ENCODE data around the gene TSG101. TPM values are rescaled to one million over a fixed set of nuclear protein-coding genes. Genes with fewer than 3 reads are reported as not detected.

TSG101 gene, protein sequence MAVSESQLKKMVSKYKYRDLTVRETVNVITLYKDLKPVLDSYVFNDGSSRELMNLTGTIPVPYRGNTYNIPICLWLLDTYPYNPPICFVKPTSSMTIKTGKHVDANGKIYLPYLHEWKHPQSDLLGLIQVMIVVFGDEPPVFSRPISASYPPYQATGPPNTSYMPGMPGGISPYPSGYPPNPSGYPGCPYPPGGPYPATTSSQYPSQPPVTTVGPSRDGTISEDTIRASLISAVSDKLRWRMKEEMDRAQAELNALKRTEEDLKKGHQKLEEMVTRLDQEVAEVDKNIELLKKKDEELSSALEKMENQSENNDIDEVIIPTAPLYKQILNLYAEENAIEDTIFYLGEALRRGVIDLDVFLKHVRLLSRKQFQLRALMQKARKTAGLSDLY
- 10 to 100 TPM; 60.6 to 71.1 (median 64.9) TPM for total RNA-seq
- long read RNA-seq, donor 1, transcript TSG101-201 (10 exons, 1,824 nt): major isoform, 59 of 67 reads
- long read RNA-seq, donor 1, partial matches to known transcripts: 2 of 67 reads
- long read RNA-seq, donor 1, other reads (novel, unspliced or antisense): 6 of 67 reads
- long read RNA-seq, donor 2, transcript TSG101-201 (10 exons, 1,824 nt): major isoform, 95 of 113 reads
- long read RNA-seq, donor 2, partial matches to known transcripts: 8 of 113 reads
- long read RNA-seq, donor 2, other reads (novel, unspliced or antisense): 10 of 113 reads

DNA sequence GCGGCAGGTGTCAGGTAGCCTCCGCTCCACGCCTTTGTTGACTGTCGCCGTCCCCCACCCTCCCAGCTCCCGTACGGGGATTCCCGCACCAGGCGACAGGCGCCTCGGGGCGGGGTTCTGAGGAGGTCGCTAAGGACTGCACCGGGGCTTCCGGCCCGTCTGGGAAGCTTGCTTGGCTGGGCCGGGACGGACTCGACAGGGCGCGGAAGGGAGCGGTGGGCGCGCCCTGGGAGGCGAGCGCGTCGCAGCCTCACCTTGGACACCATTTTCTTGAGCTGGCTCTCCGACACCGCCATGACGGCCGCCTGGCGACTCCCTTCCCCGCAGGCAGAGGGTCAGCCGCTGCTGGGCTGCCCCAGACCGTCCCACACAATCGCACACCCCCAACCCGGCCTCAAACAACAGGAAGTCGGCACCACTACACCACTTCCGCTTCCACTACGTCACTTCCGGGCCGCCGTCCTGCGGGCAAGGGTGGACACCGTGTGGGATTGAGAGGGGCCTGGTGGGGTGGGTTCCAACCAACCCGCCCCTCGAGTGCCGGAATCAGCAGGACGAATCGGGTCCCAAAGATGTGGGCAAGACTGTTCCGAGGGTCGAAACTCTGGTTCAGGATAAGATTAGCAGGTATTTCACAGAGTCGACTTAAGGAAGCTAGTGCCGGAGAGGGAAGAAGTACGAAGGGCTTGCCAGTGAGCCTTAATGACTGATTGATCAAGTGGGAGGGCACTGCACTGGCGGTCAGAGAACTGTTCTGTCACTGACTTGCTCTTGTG, at the start of gene TSG101:
TSG101 (minus strand) TSS at position 422 of the 776 bp plus-strand sequence; CDS start at position 296, 126 bp downstream.
- peaks cover 25% of the 10 kb centered on the region for H3K4me1 ChIP-seq (ENCODE audit: low read depth)
- TF ChIP-seq, protein P1, sequence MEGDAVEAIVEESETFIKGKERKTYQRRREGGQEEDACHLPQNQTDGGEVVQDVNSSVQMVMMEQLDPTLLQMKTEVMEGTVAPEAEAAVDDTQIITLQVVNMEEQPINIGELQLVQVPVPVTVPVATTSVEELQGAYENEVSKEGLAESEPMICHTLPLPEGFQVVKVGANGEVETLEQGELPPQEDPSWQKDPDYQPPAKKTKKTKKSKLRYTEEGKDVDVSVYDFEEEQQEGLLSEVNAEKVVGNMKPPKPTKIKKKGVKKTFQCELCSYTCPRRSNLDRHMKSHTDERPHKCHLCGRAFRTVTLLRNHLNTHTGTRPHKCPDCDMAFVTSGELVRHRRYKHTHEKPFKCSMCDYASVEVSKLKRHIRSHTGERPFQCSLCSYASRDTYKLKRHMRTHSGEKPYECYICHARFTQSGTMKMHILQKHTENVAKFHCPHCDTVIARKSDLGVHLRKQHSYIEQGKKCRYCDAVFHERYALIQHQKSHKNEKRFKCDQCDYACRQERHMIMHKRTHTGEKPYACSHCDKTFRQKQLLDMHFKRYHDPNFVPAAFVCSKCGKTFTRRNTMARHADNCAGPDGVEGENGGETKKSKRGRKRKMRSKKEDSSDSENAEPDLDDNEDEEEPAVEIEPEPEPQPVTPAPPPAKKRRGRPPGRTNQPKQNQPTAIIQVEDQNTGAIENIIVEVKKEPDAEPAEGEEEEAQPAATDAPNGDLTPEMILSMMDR (IDR thresholded peaks at IDR 0.05): no peak
- H3K9me3 ChIP-seq: no peaks in the 10 kb centered on the region
- intact Hi-C loops (cut with DNase I, micrococcal nuclease): no loop called here
- H3K36me3 ChIP-seq (ENCODE audit: low read depth): no peaks in the 10 kb centered on the region
- H3K4me3 ChIP-seq: peak within 1 kb of the TSS; percentile 67
- peak; percentile 97 for ATAC-seq
- peak; percentile 96 to 97 (median 96) for DNase-seq

DNA sequence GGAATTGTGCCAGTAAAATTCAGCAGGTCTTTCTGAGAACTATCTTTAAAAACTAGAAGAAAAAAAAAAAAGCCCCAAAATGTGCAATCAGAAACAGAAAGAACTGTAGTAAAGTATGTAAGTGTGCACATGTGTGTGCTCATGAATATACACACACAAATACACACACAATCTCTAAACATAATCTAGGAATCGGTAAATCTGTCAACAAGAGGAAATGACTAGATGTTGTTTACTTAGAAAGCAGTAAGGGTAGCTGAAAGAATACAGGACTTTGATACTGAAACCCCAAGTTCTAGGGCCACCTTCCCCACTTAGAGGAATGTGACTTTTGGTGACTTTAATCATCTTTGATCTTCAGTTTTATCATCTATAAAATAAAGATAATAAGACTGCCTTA, 48.6 kb upstream of the TSG101 start:
- Histone ChIP-seq H3K9me3 (no peaks in the 10 kb centered on the region), H3K4me1 (ENCODE audit: low read depth) (peaks cover 8% of the 10 kb centered on the region), H3K36me3 (ENCODE audit: low read depth) (no peaks in the 10 kb centered on the region), H3K4me3 (no peak overlapping the region)
- no peak for DNase-seq
- ATAC-seq: no peak
- intact Hi-C loops (cut with DNase I, micrococcal nuclease): no loop called here
- TF ChIP-seq, protein P1 (IDR thresholded peaks at IDR 0.05): no peak

DNA sequence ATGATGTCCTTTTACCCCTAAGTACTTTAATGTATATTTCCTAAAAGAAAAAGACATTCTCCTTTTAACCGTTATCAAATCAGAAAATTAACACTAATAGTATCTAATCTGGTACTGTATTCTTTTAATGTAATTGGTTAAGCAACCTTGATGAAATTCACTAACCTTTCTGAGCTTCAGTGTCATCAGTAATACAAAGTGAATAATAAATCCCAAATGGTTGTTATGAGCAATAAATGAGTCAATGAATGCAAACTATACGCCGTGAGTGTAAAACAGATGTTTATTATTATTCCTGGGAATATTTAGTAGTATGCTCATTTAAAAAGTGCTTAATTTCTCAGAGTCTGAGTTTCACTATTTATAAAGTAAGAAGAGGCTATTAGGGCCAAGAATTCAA, 40.3 kb upstream of the TSG101 start:
- Histone ChIP-seq H3K9me3 (no peaks in the 10 kb centered on the region), H3K4me3 (no peak overlapping the region), H3K4me1 (ENCODE audit: low read depth) (no peaks in the 10 kb centered on the region), H3K36me3 (ENCODE audit: low read depth) (no peaks in the 10 kb centered on the region)
- ATAC-seq (no peak), DNase-seq (no peak)
- intact Hi-C loops (cut with DNase I, micrococcal nuclease): no loop called here
- TF ChIP-seq, protein P1 (IDR thresholded peaks at IDR 0.05): no peak

DNA sequence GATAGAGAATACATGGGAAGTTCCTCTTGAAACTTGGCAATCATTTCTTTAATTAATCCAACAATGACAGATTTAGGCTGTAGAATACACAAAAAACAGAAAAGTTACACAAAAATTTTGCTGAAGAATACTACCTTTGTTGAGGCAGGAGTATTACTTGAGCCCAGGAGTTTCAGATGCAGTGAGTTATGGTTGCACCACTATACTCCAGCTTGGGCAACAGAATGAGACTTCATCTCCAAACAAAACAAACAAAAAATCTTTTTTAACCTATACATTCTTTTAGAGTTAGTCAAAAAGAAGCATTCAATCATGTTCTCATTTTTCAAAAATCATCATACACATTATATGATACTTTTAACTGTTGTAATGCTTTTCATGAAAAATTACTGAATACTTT, 39.7 kb upstream of the TSG101 start:
- no peak for ATAC-seq
- Histone ChIP-seq H3K4me3 (no peak overlapping the region), H3K9me3 (no peaks in the 10 kb centered on the region), H3K4me1 (ENCODE audit: low read depth) (no peaks in the 10 kb centered on the region), H3K36me3 (ENCODE audit: low read depth) (no peaks in the 10 kb centered on the region)
- DNase-seq: no peak
- intact Hi-C loops (cut with DNase I, micrococcal nuclease): no loop called here
- TF ChIP-seq, protein P1 (IDR thresholded peaks at IDR 0.05): no peak

DNA sequence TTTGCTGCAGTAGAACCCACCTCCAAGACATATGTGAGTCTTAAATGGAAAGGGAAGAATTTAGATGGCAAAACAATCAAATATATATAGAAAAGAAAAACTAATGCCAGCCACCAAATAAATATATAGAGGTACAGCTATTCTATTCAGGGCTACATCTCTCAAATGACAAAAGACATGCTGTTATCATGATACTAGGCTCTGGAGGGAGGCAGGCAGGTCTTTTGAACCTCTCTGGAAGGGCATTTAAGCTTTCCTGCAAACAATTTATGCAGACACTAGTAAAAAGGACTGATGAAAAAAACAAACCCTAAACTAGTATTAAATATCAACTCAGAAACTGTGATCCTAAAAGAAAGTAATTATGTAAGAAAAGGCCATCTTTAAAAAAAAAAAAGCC, 37.4 kb upstream of the TSG101 start:
- Histone ChIP-seq H3K9me3 (no peaks in the 10 kb centered on the region), H3K36me3 (ENCODE audit: low read depth) (no peaks in the 10 kb centered on the region), H3K4me3 (no peak overlapping the region), H3K4me1 (ENCODE audit: low read depth) (no peaks in the 10 kb centered on the region)
- no peak for DNase-seq
- TF ChIP-seq, protein P1 (IDR thresholded peaks at IDR 0.05): no peak
- no peak for ATAC-seq
- intact Hi-C loops (cut with DNase I, micrococcal nuclease): no loop called here
